Middle frontal gyrus (tissue), 1 donor: Measurements from ENCODE around the gene MYPN.
"Not testable (repeated sequence)": the region's sequence is repeated elsewhere in the genome, so short reads cannot be mapped to it uniquely, and the experiment has no call there.

Experiments used
- DNase-seq: peaks from one replicate; pipeline ENCODE4 v3.0.0-alpha.2; 2015; ENCODE audit warnings: low spot score; ENCODE audit errors: extremely low spot score

MYPN gene

GRCh38 chr10:68135922-68136792 lies 26.9 kb downstream of the MYPN start:
- DNase-seq: no peak

DNA sequence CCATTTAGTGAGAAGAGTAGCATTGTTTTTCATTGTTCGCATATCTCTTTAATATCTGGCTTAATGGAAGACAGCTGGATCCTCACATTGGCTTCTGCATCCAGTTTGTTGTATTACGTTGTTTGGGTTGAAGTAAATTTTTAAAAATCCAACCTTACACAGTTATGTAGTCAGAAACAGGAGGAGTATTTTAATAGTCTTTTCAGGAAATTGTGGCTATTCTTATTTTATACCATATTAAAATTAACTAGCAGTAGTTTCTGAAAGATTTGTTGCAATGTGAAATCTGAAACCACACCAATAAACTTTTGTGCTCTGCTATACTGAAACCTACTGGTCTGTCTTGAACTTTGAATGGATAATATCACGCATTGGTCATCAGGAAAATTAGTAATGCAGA lies 27.9 kb downstream of the MYPN start:
- DNase-seq: no peak

DNA sequence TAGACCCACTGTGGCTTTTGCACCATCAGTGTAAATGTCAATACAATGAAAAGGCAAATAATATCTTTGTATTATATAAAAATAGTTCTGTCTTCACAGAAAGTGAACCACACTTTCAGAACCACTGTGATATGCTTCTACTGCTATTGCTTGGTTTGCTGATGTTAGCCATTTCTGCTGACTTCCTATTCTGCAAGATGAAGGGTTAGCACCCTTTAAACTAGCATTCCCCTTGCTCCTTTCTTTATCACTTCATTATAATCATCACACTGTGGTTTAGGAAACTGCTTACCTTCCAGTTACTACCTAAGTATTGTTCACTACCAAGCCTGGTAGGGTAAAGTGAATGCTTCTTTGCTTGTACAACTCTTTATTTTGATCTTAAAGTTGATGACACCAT lies 29.2 kb downstream of the MYPN start:
- no peak for DNase-seq

GRCh38 chr10:68139448-68140272 lies 30.4 kb downstream of the MYPN start:
- no peak for DNase-seq

DNA sequence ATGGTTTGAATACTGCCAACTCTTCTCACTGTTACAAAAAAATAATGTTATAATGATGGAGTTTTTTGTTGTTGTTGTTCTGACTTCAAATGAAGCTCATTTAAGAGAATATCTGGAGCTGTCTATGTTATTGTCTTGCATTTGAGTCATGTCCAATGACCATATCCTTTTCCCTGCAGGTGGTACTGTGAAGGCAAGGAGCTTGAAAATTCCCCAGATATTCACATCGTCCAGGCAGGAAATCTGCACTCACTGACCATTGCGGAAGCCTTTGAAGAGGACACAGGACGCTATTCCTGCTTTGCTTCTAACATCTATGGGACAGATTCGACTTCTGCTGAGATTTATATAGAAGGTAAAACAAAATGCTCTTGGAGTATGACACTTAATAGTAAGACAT lies 33.5 kb downstream of the MYPN start:
- DNase-seq: no peak

DNA sequence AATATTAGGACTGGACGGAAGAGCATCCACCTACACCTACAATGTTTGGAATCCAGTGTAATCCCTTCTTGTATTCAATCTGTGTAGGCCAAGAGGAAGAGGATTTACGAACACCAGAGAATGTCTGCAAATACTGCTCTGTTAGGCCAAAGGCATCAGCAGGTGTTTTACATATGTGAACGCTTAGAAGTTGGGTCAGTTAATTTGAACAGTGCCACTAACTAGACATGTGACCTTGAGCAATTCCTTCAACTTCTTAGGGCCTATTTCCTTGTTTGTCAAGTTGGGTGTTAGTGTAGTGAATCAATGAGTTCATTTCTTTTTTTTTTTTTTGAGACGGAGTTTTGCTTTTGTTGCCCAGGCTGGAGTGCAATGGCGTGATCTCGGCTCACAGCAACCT lies 35.4 kb downstream of the MYPN start:
- no peak for DNase-seq

DNA sequence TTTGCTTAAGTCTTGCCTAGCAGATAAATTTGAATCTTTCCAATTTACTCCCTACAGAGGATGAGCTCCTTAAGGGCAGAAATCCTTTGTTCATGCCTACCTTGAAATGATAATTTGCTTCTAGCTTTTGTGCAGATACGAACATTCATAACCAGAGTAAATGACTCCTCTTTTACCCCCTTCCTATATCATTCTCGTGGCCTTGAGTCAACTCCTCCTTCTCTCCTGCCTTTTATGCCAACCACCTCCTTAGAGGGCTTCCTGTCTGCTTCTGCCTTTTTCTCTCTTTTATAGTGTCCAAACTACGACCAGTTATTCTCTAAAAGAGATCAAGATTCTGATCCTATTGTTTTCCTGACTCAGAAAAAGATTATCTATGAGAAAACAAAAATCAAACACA lies 36.4 kb downstream of the MYPN start:
- DNase-seq: no peak

- no peak for DNase-seq
These were observed 36.8 kb downstream of the MYPN start for GRCh38 chr10:68146133-68146532.

DNA sequence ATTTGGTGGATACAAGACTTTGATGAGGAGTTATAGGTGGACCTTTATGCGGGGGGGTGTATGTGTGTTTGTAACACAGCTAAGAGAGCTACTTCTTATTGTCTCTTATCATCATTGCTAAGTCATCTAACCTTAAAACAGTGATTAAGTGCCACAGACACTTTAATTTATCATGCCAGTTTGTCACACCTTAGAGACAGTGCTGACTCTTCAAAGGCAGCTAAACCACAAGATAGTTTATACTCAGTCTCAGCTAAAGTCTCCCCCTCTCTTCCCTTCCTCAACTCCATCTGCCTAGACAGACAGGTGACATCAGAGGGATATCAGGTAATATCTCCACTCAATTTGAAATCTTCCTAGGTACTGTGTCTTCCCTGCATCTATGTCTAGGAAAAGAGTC lies 42.2 kb downstream of the MYPN start:
- DNase-seq: no peak

DNA sequence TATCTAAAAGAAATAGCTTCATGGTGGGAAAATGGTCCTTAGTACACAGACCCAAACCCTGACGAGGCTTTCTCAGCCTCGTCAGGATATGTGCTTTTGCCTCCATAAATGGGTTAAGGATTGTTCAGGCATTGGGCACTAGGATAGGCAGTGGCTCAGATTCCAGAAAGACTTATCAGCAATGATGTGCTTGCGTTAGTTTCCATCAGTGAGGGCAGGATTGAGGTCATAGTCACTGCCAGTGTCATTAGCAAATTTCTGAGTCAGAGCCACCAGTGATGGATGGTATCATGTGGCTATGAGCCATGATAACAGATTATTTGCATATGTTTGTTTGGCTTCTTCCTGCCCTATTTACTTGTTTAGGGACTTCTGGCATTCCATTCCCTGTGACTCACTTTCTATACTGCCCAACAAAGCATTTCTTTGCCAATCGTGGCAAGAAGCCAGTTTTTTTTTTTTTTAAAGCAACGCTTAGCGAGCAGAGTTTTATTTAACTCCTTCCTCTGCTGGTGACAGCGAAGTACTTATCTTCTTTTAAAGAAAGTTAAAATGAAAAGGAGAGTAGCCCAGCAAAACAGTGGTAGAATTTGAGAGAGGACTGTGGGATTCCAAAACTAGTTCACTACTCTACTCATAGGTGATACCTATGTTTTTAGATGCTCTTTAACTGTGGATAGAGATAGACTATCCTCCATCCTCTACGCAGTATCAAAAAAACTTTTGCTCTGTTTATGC lies 44.4 kb downstream of the MYPN start:
- DNase-seq: no peak

- no peak for DNase-seq
These were observed 44.9 kb downstream of the MYPN start for GRCh38 chr10:68154211-68154497.

DNA sequence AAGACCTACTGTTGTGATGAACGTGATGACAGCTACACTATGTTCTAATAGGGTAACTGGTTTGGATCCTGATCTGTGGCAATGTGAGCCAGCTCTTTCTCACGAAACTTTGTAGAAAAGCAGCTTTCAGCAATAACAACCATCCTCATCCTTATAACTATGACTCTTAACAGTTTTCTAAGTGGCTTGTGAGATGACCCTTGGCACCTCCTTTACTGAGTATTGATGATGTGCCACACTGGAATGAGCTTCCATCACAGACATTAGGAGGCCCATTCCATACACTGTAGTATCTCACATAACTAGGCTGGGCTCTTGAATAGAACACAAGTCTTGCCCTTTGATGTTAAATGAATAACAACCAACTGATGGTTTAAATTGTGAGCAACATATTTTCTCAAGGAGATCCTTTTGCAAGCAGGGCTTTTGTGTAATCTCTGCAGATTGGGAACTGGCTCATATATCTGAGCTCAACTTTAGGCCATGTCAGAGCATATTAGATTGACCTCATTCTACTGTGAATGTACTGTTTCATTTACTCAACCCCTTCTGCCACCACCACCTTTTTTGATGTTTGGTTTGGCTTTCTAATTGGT lies 46.4 kb downstream of the MYPN start:
- DNase-seq: no peak

GRCh38 chr10:68156373-68157185 lies 47.3 kb downstream of the MYPN start:
- DNase-seq: no peak

DNA sequence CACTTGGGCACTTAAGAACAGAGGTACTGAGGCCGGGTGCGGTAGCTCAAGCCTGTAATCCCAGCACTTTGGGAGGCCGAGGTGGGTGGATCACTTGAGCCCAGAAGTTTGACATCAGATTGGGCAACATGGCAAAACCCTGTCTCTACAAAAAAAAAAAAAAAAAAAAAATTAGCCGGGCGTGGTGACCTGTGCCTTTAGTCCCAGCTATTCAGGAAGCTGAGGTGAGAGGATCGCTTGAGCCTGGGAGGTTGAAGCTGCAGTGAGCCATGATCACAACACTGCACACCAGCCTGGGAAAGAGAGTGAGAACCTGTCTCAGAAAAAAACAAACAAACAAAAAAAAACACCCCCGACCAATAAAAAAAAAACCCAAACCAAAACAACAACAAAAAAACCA lies 48.2 kb downstream of the MYPN start:
- not testable (repeated sequence) for DNase-seq

DNA sequence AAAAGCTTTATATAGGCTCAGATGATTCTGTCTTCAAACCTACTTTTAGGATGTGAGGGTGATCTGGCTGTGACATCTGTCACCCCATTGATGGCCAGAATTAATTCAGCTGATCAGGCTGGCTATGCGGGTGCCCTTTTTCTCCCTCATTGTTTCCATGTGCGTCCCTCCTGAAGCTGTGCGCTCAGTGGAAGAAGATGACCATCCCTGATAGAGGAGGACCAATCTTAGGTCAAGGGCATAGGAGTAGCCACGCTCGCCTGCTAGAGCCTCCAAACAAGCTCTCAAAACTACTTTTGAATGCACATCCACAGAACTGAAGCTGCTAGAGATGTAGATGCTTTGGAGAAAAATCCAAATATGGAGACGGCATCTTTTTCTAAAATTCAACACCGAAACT lies 48.7 kb downstream of the MYPN start:
- no peak for DNase-seq

GRCh38 chr10:68163735-68164134 lies 54.4 kb downstream of the MYPN start:
- DNase-seq: no peak

- no peak for DNase-seq
These were observed 56.4 kb downstream of the MYPN start for GRCh38 chr10:68165643-68166042.

DNA sequence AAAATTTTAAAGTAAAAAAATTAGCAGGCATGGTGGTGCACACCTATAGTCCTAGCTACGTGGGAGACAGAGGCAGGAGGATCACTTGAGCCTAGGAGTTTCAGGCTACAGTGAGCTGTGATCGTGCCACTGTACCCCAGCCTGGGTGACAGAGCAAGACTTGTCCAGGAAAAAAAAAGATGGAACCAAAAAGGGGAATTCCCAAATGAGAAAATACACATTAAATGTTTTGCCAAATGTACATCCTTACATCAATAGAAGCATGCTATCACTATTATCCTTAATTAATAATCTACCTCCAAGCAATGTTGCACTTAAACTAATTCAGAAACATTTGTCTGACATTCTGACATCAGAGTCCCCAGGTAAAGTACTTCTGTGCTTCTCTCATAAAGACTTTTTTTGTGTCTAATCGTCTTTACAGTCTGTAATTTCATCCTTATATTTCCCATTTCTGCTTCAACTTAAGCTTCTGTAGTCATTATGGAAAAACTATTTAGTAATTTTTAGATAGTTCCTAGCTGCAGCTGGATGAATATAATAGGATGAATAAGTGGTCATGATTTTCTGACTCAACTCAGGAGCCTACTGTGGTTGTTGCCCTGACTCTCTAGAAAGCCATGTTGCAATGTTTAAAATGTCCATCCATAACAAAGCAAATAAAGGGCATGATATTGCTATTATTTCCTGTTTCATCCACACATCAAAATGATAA lies 57.7 kb downstream of the MYPN start:
- no peak for DNase-seq

DNA sequence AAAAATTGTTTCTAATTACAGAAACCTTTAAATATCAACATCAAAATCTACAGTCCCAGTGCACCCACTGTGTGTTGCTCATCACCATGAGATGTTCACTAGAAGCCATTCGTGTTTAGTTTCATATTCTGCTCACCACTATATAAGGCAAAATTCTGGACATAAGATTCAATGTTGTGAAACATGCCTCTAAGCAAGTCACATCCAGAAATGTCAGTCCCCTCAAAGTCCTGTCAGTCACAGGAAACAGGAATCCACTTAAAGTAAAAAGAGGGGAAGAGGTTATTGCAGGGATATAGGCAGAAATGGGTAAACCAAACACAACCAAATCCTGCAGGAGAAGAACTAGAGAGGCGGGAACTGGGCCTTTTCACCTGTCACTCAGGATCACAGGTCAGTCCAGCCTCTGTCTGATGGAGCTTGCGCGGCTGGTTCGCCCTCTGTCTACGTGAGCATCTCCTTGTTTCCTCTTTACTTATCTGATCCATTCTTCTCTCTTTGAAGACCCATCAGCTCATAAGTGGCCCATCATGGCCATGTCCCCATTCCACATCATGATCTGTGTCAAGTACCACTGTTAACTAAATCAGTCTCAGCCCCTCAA lies 58.4 kb downstream of the MYPN start:
- no peak for DNase-seq

GRCh38 chr10:68171539-68172080 lies 62.3 kb downstream of the MYPN start:
- no peak for DNase-seq
